ENCODE measurements around the gene ZGLP1. TPM values are rescaled to one million over a fixed set of nuclear protein-coding genes. Genes with fewer than 3 reads are reported as not detected.
A peak's percentile ranks its signal among the peaks of the same experiment; 100 is the strongest.

ZGLP1 gene
- total and polyA plus RNA-seq, 7 donors: 0.59 to 2.9 (median 0.85) TPM; not detected in 1

DNA sequence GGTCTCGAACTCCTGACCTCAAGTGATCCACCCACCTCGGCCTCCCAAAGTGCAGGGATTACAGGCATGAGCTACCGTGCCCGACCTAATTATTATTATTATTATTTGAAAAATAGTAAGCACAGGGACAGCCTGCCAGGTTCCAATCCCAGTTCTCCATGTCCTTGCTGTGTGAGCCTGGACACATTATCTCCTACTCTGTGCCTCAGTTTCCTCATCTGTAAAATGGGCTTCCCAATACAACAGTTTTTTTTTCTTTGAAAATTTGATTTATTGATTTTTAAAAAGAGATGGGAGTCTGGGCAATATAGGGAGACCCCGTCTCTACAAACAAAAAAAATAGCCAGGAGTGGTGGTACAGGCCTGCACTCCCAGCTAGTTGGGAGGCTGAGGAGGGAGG lies 3.3 kb downstream of the ZGLP1 start:
- WGBS, 3 donors: 86 to 93% (median 89%) methylated on average over 5 of the region's 5 CpGs
- Histone ChIP-seq H3K9me3 (no peaks in the 10 kb centered on the region), H3K27ac (no peak overlapping the region), H3K4me1 (no peaks in the 10 kb centered on the region), H3K4me3 (no peak overlapping the region), H3K27me3 (ENCODE audit: insufficient read depth in 3 of 3, low read length in 2 of 3) (no peaks in the 10 kb centered on the region), H3K36me3 (ENCODE audit: insufficient read depth in 1 of 2, low read depth in 1 of 2) (peaks cover 0 to 19% of the 10 kb centered on the region in 2 donors)
- ATAC-seq: no peak
- DNase-seq: no peak
- intact Hi-C loops (cut with DNase I): no loop called here
- TF ChIP-seq, protein P1, sequence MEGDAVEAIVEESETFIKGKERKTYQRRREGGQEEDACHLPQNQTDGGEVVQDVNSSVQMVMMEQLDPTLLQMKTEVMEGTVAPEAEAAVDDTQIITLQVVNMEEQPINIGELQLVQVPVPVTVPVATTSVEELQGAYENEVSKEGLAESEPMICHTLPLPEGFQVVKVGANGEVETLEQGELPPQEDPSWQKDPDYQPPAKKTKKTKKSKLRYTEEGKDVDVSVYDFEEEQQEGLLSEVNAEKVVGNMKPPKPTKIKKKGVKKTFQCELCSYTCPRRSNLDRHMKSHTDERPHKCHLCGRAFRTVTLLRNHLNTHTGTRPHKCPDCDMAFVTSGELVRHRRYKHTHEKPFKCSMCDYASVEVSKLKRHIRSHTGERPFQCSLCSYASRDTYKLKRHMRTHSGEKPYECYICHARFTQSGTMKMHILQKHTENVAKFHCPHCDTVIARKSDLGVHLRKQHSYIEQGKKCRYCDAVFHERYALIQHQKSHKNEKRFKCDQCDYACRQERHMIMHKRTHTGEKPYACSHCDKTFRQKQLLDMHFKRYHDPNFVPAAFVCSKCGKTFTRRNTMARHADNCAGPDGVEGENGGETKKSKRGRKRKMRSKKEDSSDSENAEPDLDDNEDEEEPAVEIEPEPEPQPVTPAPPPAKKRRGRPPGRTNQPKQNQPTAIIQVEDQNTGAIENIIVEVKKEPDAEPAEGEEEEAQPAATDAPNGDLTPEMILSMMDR (IDR thresholded peaks at IDR 0.05): no peak

DNA sequence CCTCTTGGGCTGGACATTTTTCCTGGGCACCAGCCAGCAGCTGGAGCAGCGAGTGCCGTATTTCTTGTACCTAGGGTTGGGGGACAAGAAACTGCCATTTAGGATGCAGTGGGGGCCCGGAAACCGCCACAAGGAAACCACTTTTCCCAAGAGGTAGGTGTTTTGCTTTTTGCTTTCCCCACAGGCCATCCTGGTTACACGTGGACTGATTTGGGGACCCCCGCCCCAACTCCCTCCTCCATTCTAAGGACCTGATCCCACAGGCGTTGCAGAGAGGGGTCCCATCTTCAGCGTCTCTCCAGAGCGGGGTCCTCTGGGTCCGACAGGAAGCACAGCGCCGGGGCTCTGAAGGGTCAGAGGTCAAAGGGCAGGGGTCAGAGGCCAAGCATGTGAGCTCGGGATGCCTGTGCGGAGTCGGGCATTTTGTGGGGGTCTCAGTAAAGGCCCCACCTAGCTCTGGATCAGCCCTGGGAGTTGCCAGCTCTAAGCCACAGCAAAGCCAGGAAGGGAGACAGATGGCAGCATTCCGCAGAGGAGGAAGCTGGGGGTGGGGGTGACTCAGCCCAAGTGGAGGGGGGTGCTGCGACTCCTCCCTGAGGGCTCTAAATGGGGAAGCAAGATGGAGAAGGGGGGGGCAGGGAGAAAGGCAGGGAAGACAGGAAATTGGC lies 4.3 kb downstream of the ZGLP1 start:
- H3K9me3 ChIP-seq: no peaks in the 10 kb centered on the region
- peaks cover 0 to 4% (median 0%) of the 10 kb centered on the region in 3 donors for H3K27me3 ChIP-seq (ENCODE audit: insufficient read depth in 3 of 3, low read length in 2 of 3)
- H3K27ac ChIP-seq: no peak overlapping the region
- DNase-seq (peak in 1 of 2 donors; percentile 32), ATAC-seq (peak in 1 of 4 donors; percentile 22)
- H3K36me3 ChIP-seq (ENCODE audit: insufficient read depth in 1 of 2, low read depth in 1 of 2): peaks cover 0 to 13% of the 10 kb centered on the region in 2 donors
- no peaks in the 10 kb centered on the region for H3K4me1 ChIP-seq
- TF ChIP-seq, protein P1 (IDR thresholded peaks at IDR 0.05): no peak
- H3K4me3 ChIP-seq: no peak overlapping the region
- intact Hi-C loops (cut with DNase I): no loop called here
- 76 to 79% (median 77%) methylated on average over 17 of the region's 17 CpGs for WGBS, 3 donors

DNA sequence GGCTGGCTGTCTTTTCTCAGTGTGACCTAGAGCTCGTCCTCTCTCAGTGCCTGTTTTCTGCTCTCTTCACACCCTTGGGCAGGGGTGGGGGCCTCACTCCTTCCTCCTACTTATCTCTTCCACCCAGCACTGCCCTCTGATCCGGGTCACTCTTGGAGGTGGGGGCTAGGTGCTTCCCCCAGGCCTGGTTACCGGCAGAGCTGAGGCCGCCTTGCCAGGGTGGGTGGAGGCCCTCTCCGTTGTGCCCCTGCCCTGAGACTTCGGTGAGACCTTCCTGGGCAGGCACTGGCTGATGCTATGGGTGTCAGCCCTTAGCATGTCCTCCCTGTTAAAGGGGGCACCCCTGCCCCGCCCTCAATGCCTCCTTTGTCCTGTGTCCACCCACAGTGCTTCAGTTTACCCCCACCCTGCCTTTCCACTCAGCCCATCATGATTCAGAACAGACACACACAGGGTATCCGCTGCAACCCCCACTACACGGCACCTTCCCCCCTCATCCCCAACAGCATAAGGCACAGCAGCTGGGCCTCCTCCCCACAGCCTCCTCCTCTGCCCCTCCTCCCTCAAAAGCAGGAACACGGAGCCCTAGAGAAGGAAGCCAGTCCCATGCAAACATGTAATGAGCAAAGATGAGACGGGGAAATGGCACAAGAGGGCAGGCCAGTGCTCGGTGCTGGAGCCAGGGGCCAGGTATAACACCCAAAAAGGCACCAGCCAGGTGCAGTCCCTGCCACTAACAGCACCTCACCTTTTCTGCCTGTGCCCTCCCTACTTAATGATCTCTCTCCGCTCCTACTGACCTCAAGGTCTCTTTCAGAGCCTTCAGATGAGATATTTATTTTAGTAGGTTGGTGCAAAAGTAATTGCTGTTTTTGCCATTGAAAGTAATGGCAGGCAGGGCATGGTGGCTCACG lies 9.8 kb downstream of the ZGLP1 start:
- 39 to 49% (median 46%) methylated on average over 14 of the region's 14 CpGs for WGBS, 3 donors
- intact Hi-C loops (cut with DNase I): no loop called here
- TF ChIP-seq, protein P1 (IDR thresholded peaks at IDR 0.05): no peak
- Histone ChIP-seq H3K36me3 (ENCODE audit: insufficient read depth in 1 of 2, low read depth in 1 of 2) (peaks cover 0 to 4% of the 10 kb centered on the region in 2 donors), H3K4me3 (no peak overlapping the region), H3K4me1 (no peaks in the 10 kb centered on the region), H3K9me3 (no peaks in the 10 kb centered on the region), H3K27ac (no peak overlapping the region), H3K27me3 (ENCODE audit: insufficient read depth in 3 of 3, low read length in 2 of 3) (peaks cover 0 to 33% (median 13%) of the 10 kb centered on the region in 3 donors)
- no peak for ATAC-seq
- no peak for DNase-seq

DNA sequence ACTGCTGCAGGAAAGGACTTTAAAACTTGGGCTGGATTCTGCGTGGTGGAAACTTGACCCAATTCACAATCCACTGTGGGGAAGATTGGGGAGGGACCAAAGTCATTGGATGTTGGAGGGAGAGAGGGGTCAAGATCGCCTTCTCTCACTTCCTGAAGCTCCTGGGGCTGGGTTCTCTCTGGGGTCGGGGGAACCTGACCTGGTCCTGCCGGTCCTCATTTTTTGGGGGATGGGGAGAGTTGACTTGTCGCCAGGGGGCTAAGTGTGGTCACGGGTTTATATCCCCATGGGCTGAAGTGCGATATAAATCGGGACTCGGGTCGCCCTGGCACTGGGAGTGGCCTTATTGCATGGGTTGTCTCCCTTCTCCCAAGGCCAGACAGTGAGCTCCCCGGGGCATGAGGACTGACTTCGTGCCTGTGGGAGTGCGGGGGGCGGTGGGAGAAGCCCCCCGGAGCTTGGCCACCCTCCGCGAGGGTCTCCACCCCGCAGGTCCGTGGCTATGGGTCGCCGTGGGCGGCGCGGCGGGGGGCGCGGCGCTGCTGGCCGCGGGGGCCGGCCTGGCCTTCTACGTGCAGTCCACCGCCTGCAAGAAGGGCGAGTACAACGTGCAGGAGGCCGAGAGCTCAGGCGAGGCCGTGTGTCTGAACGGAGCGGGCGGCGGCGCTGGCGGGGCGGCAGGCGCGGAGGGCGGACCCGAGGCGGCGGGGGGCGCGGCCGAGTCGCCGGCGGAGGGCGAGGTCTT lies 13.6 kb downstream of the ZGLP1 start:
- intact Hi-C loops (cut with DNase I): no loop called here
- DNase-seq: no peak
- Histone ChIP-seq H3K36me3 (ENCODE audit: insufficient read depth in 1 of 2, low read depth in 1 of 2) (no peaks in the 10 kb centered on the region), H3K27me3 (ENCODE audit: insufficient read depth in 3 of 3, low read length in 2 of 3) (peaks cover 0 to 69% (median 41%) of the 10 kb centered on the region in 3 donors), H3K4me3 (peak overlapping the region; percentile 28), H3K27ac (no peak overlapping the region), H3K4me1 (peaks cover 16% of the 10 kb centered on the region), H3K9me3 (no peaks in the 10 kb centered on the region)
- TF ChIP-seq, protein P1 (IDR thresholded peaks at IDR 0.05): no peak
- no peak for ATAC-seq
- WGBS, 3 donors: 1 to 5% (median 4%) methylated on average over 46 to 58 of the region's 58 CpGs

Data from psoas muscle (tissue), 8 donors.